OCI-LY7 (cell line): Measurements from ENCODE around the gene CDK14. TPM values are rescaled to one million over a fixed set of nuclear protein-coding genes. Genes with fewer than 3 reads are reported as not detected.
A peak's percentile ranks its signal among the peaks of the same experiment; 100 is the strongest.
"Not testable (repeated sequence)": the region's sequence is repeated elsewhere in the genome, so short reads cannot be mapped to it uniquely, and the experiment has no call there.

Experiments
- BruUV-seq: library from RNA; stranded (reverse); fragments of 400-500 nt; replicated peaks from 2 replicates; lab custom pipeline; 2021; lab: Mats Ljungman, UMichigan
- CTCF ChIA-PET: fragments of 300-600 bp; sonication (Branson Sonifier 250); formaldehyde crosslinking; loops from one replicate; lab custom pipeline; 2022; ENCODE audit warnings: antibody characterized with exemption; ENCODE audit not compliant: unreplicated experiment; lab: Charles Lee
- POLR2A ChIA-PET: fragments of 300-600 bp; sonication (Branson Sonifier 250); formaldehyde crosslinking; loops from one replicate; lab custom pipeline; 2022; ENCODE audit warnings: antibody characterized with exemption; lab: Charles Lee
- DNase-seq: peaks from one replicate; pipeline ENCODE4 v3.0.0-alpha.2; 2015; ENCODE audit warnings: low spot score
- H2AFZ ChIP-seq: fragments of 200-600 bp; sonication (generic), shearing (Covaris generic); 2 replicates; pipeline ENCODE4 v1.6.1; 2014; ENCODE audit warnings: mild to moderate bottlenecking, antibody characterized with exemption, low read length, moderate library complexity
- H3K27ac ChIP-seq: fragments of 200-600 bp; sonication (generic); 2 replicates; pipeline ENCODE4 v1.5.1; 2014; ENCODE audit warnings: mixed run types, low read depth, mild to moderate bottlenecking, moderate library complexity, low read length, inconsistent platforms; ENCODE audit not compliant: poor library complexity, severe bottlenecking
- H3K36me3 ChIP-seq: fragments of 200-600 bp; sonication (generic); 2 replicates; pipeline ENCODE4 v1.6.1; 2014; ENCODE audit warnings: mild to moderate bottlenecking, antibody characterized with exemption, low read length, moderate library complexity, mixed read lengths; ENCODE audit not compliant: insufficient read depth
- H3K4me1 ChIP-seq: fragments of 200-600 bp; sonication (generic); 2 replicates; pipeline ENCODE4 v1.5.1; 2014; ENCODE audit warnings: mild to moderate bottlenecking, low read length; ENCODE audit not compliant: insufficient read depth, poor library complexity, severe bottlenecking
- H3K4me2 ChIP-seq: fragments of 200-600 bp; sonication (generic); 2 replicates; pipeline ENCODE4 v1.6.1; 2014; ENCODE audit warnings: mild to moderate bottlenecking, low read length
- H3K4me3 ChIP-seq: fragments of 200-600 bp; sonication (generic); 2 replicates; pipeline ENCODE4 v1.5.1; 2014; ENCODE audit warnings: mild to moderate bottlenecking, low read depth, low read length; ENCODE audit not compliant: poor library complexity, severe bottlenecking
- H3K79me2 ChIP-seq: fragments of 200-600 bp; sonication (generic); 2 replicates; pipeline ENCODE4 v1.6.1; 2016; ENCODE audit warnings: low read depth, mild to moderate bottlenecking, low read length, moderate library complexity, mixed read lengths; ENCODE audit not compliant: insufficient read depth
- H3K9me2 ChIP-seq: fragments of 200-600 bp; sonication (generic); 2 replicates; pipeline ENCODE4 v1.6.1; 2016; ENCODE audit warnings: mild to moderate bottlenecking, low read length, mixed read lengths; ENCODE audit not compliant: insufficient read depth
- H3K9me3 ChIP-seq: fragments of 200-600 bp; sonication (generic); 2 replicates; pipeline ENCODE4 v1.6.1; 2014; ENCODE audit warnings: mild to moderate bottlenecking, mixed run types, low read length, mixed read lengths
- H4K20me1 ChIP-seq: fragments of 200-600 bp; sonication (generic); 2 replicates; pipeline ENCODE4 v1.6.1; 2014; ENCODE audit warnings: mild to moderate bottlenecking, antibody characterized with exemption, low read length, moderate library complexity, mixed read lengths; ENCODE audit not compliant: insufficient read depth
- CTCF ChIP-seq: fragments of 200-600 bp; sonication (generic); conservative IDR thresholded peaks from 2 replicates; pipeline ENCODE4 v1.5.1; 2014; ENCODE audit warnings: mild to moderate bottlenecking, antibody characterized with exemption, low read length, moderate library complexity, mixed read lengths
- EZH2phosphoT487 ChIP-seq: fragments of 200-600 bp; sonication (generic); IDR thresholded peaks from 2 replicates; pipeline ENCODE4 v1.6.1; 2018; ENCODE audit warnings: low read depth, borderline replicate concordance, mild to moderate bottlenecking, mixed run types, antibody characterized with exemption, low read length, moderate library complexity, mixed read lengths
- intact Hi-C: fragments of 100-400 bp; cut with micrococcal nuclease; formaldehyde crosslinking; loops from one replicate; pipeline ENCODE4 v1.10.0; 2022; ENCODE audit not compliant: unreplicated experiment
- total RNA-seq, 2 experiments: library from RNA; depleted of rRNA in 1 of 2; stranded (reverse); fragments of >200 nt in 1 of 2; shearing (Covaris generic) in 1 of 2; gene quantifications; 2 replicates each; pipeline ENCODE4 v1.2.3, GENCODE V29; 2014 to 2022

CDK14 gene
- total RNA-seq, 2 experiments from 2014 or later: 90.7 to 111 TPM

DNA sequence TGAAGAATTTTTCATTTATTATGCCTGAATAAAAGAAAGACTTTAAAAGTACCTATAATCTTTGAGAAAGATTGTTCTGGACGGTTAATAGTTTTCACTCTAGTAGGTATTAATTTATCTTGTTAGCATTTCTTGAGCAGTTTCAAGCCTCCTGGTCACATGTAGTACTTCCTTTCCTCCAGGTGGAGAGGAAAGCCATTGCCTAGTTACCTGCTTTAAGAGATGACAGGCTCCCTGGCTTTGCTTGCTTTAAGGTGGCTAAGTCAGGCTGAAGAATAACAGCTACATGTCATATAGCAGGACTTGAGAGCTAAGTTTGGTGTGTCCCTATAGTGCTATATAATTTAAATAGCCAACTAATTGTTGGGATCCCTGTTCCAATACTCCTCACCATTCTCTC lies 160.2 kb downstream of the CDK14 start:
- 0 out of 2 replicates have a peak, but pooled peaks have one; percentile 27 for TF ChIP-seq CTCF
- no peak for TF ChIP-seq EZH2phosphoT487
- Histone ChIP-seq H3K36me3 (peaks cover 58% of the 10 kb centered on the region), H3K9me2 (no peaks in the 10 kb centered on the region), H3K4me2 (peak overlapping the region; percentile 58), H3K4me1 (peaks cover 99% of the 10 kb centered on the region), H3K9me3 (peaks cover 21% of the 10 kb centered on the region; the same call in 1 of the 2 replicates), H3K4me3 (peak overlapping the region; percentile 46), H2AFZ (no peak overlapping the region; the same call in 1 of the 2 replicates), H4K20me1 (no peaks in the 10 kb centered on the region), H3K79me2 (peaks cover 85% of the 10 kb centered on the region; the same call in 1 of the 2 replicates), H3K27ac (peak overlapping the region; percentile 95)
- intact Hi-C loops: loop anchor here (2.0 to 5.0 kb wide), 3 partner anchors 30 to 176 kb away; no protein-coding TSS in a partner anchor
- no TSS peak for BruUV-seq
- ChIA-PET POLR2A (interaction anchor here (0.7 to 6.5 kb wide), 17 partner anchors 9 to 175 kb away, joined by 3 to 89 read pairs (median 5); no protein-coding TSS in a partner anchor), CTCF (interaction anchor here (0.6 to 1.3 kb wide), 3 partner anchors 9 to 47 kb away, joined by 3 to 6 read pairs (median 4); no protein-coding TSS in a partner anchor)
- peak; percentile 64 for DNase-seq

- POLR2A ChIA-PET: interaction anchor here (0.7 to 6.5 kb wide), 16 partner anchors 8 to 283 kb away, joined by 3 to 89 read pairs (median 4); no protein-coding TSS in a partner anchor
- BruUV-seq, CTCF ChIA-PET, H4K20me1 ChIP-seq, H3K9me2 ChIP-seq: not testable (repeated sequence)
- peaks cover 97% of the 10 kb centered on the region for H3K4me1 ChIP-seq
- H3K9me3 ChIP-seq: peaks cover 11% of the 10 kb centered on the region; the same call in 1 of the 2 replicates
- peak; percentile 91 for DNase-seq
- intact Hi-C loops: loop anchor here (2.0 to 5.0 kb wide), 3 partner anchors 31 to 175 kb away; no protein-coding TSS in a partner anchor
- peak overlapping the region; percentile 95 for H3K27ac ChIP-seq
- peaks cover 58% of the 10 kb centered on the region for H3K36me3 ChIP-seq
- peak overlapping the region; percentile 58 for H3K4me2 ChIP-seq
- H3K79me2 ChIP-seq: peaks cover 88% of the 10 kb centered on the region; the same call in 1 of the 2 replicates
- H2AFZ ChIP-seq: peak overlapping the region; percentile 25; the same call in 1 of the 2 replicates
- H3K4me3 ChIP-seq: peak overlapping the region; percentile 46
Measured at GRCh38 chr7:90757565-90757950, 161.4 kb downstream of the CDK14 start.

DNA sequence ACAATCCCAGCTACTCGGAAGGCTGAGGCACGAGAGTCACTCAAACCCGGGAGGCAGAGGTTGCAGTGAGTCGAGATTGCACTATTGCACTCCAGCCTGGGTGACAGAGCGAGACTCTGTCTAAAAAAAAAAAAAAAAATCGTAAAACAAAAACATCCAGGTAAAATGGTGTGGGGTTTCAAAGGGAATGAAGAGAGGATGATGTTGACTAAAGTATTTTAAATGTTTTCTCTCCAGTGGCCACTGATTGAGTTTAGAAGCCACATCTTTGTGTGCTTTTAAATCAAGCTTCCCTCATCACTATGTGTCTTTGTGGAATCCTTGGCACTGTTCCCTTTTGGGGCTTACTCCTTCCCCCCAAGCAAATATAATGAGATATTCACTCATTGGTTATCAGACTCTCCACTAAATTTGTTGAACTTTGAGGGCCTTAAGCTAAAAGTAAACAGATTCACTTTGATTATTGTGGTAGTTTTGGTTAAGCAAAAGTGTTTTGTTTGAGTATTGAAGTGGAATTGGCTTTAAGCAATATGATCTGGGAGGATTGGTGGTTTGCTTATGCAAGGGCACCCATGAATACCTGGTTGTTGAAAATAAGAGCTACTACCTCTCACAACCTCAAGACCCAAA lies 162.9 kb downstream of the CDK14 start:
- peak overlapping the region; percentile 31 for H3K27ac ChIP-seq

More for the DNA sequence above, 162.9 kb downstream of the CDK14 start:
- Histone ChIP-seq H3K9me2 (no peaks in the 10 kb centered on the region), H3K4me2 (peak overlapping the region; percentile 58), H3K4me3 (no peak overlapping the region), H3K36me3 (peaks cover 52% of the 10 kb centered on the region), H4K20me1 (no peaks in the 10 kb centered on the region), H2AFZ (no peak overlapping the region), H3K9me3 (peaks cover 4% of the 10 kb centered on the region; the same call in 1 of the 2 replicates), H3K4me1 (peaks cover 89% of the 10 kb centered on the region), H3K79me2 (peaks cover 87% of the 10 kb centered on the region; the same call in 1 of the 2 replicates)
- no peak for TF ChIP-seq EZH2phosphoT487
- intact Hi-C loops: loop anchor here (5.0 kb wide), 1 partner anchor 173 kb away; no protein-coding TSS in a partner anchor
- CTCF ChIA-PET: no interaction called here
- no peak for DNase-seq
- POLR2A ChIA-PET: interaction anchor here (0.5 to 6.5 kb wide), 13 partner anchors 11 to 1512 kb away, joined by 3 to 89 read pairs (median 4); no protein-coding TSS in a partner anchor
- no TSS peak for BruUV-seq
